ENCODE data around the gene PERM1. TPM values are rescaled to one million over a fixed set of nuclear protein-coding genes. Genes with fewer than 3 reads are reported as not detected.

PERM1 gene
- total and polyA plus RNA-seq, 2 of the 8 experiments (the other 6 are each of a cell fraction or from before 2014, with no cell fraction given): not detected

DNA sequence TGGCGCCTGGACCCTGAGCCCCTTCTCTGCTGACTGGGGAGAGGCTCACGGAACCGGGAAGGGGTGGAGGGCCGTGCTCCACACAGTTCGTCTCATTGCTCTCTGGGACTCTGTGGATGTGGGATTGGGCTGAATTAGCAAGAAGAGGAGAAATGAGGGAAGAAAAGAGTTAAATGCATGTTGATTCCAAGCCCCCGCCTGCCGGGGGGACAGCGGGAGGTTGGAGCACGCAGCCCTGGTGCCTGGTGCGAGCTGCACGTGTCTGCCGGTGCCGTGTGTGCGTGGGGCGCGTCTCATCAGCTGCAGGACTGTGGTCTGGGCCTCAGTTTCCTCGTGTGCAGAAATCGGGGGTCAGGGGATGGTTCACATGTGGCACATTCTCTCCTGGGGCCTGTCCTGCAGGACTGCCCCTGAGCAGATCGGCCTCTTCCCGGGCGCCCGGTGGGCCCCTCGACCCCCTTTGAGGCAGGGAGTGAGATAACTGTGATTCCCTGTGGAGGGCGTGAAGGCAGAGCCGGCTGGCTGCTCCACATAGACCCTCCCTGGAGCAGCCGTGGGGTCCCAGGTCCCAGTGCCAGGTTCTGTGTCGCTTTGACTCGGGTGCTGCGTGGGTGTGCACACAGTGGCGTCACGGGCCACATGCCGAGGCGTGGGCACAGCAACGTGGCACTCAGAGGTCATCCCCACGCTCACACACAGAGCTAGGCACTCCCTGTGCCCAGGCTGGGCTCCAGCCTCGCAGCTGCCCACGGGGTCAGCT lies 46.7 kb downstream of the PERM1 start:
- Histone ChIP-seq H3K4ac (replicated peaks; ENCODE audit: insufficient read length, low read depth, low read length) (no peak overlapping the region), H3K23me2 (ENCODE audit: low read depth, low read length) (no peaks in the 10 kb centered on the region), H4K8ac (ENCODE audit: extremely low read depth, insufficient read depth, low read length) (0 out of 2 replicates have a peak overlapping the region, but pooled peaks have one; percentile 14), H2AK5ac (ENCODE audit: low read depth, low read length) (0 out of 2 replicates have a peak overlapping the region, but pooled peaks have one; percentile 18), H3K27ac (ENCODE audit: low read depth, low read length) (no peak overlapping the region), H3K18ac (ENCODE audit: extremely low read depth, low read length) (no peak overlapping the region; the same call in 1 of the 2 replicates), H4K91ac (replicated peaks; ENCODE audit: insufficient read length, low read length) (peak overlapping the region; percentile 84), H3K9ac (replicated peaks in 1 of 4; ENCODE audit: extremely low read depth in 1 of 4, low read depth in 3 of 4, low read length in 3 of 4) (no peak overlapping the region), H2BK5ac (ENCODE audit: low read depth, low read length) (no peak overlapping the region), H2BK20ac (ENCODE audit: low read length) (no peak overlapping the region), H3K56ac (replicated peaks; ENCODE audit: insufficient read length, low read depth, low read length) (no peak overlapping the region), H2BK120ac (replicated peaks; ENCODE audit: low read depth, low read length) (no peak overlapping the region), H2BK12ac (ENCODE audit: low read depth, low read length) (peak overlapping the region; percentile 96; the same call in 1 of the 2 replicates), H3K79me2 (ENCODE audit: control insufficient read depth in 1 of 2, insufficient read depth in 2 of 2, low read length in 2 of 2) (no peaks in the 10 kb centered on the region), H3K27me3 (replicated peaks in 1 of 4; ENCODE audit: control insufficient read depth in 3 of 4, extremely low read depth in 1 of 4, insufficient read depth in 3 of 4, low read length in 3 of 4) (peaks cover 66 to 87% (median 84%) of the 10 kb centered on the region in 4 experiments), H4K20me1 (replicated peaks in 1 of 2; ENCODE audit: control insufficient read depth in 1 of 2, insufficient read depth in 2 of 2, low read length in 2 of 2) (peaks cover 16 to 27% of the 10 kb centered on the region in 2 experiments), H2AFZ (ENCODE audit: low read length) (no peak overlapping the region), H3K79me1 (ENCODE audit: low read depth, low read length) (no peaks in the 10 kb centered on the region), H3K4me2 (ENCODE audit: insufficient read depth in 1 of 2, low read depth in 2 of 2, low read length in 2 of 2) (peak overlapping the region; percentile 10 to 58), H3K14ac (ENCODE audit: insufficient read length) (no peak overlapping the region), H3K23ac (ENCODE audit: insufficient read length) (no peak overlapping the region), H3K4me3 (ENCODE audit: extremely low read depth in 1 of 4, insufficient read depth in 2 of 4, low read depth in 3 of 4, low read length in 4 of 4) (peak overlapping the region in 1 of 4 experiments; percentile 39; a peak in 2 of 8 replicates), H3K36me3 (ENCODE audit: control insufficient read depth in 2 of 4, insufficient read depth in 4 of 4, low read length in 3 of 4) (no peaks in the 10 kb centered on the region), H3K9me3 (ENCODE audit: insufficient read depth in 2 of 2, low read depth in 1 of 2, low read length in 1 of 2) (no peaks in the 10 kb centered on the region), H3K4me1 (replicated peaks in 1 of 4; ENCODE audit: control insufficient read depth in 3 of 4, insufficient read depth in 4 of 4, low read length in 3 of 4) (peaks cover 2 to 24% (median 15%) of the 10 kb centered on the region in 4 experiments), H2BK15ac (ENCODE audit: low read length) (0 out of 2 replicates have a peak overlapping the region, but pooled peaks have one; percentile 72), H4K5ac (ENCODE audit: insufficient read length, low read depth, low read length) (no peak overlapping the region)
- peak; percentile 33; the same call in 1 of the 2 replicates for TF ChIP-seq SUZ12 (IDR thresholded peaks at IDR 0.05; ENCODE audit: low read length)
- TF ChIP-seq, protein P1, sequence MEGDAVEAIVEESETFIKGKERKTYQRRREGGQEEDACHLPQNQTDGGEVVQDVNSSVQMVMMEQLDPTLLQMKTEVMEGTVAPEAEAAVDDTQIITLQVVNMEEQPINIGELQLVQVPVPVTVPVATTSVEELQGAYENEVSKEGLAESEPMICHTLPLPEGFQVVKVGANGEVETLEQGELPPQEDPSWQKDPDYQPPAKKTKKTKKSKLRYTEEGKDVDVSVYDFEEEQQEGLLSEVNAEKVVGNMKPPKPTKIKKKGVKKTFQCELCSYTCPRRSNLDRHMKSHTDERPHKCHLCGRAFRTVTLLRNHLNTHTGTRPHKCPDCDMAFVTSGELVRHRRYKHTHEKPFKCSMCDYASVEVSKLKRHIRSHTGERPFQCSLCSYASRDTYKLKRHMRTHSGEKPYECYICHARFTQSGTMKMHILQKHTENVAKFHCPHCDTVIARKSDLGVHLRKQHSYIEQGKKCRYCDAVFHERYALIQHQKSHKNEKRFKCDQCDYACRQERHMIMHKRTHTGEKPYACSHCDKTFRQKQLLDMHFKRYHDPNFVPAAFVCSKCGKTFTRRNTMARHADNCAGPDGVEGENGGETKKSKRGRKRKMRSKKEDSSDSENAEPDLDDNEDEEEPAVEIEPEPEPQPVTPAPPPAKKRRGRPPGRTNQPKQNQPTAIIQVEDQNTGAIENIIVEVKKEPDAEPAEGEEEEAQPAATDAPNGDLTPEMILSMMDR (IDR thresholded peaks at IDR 0.05; ENCODE audit: control extremely low read depth in 1 of 3, insufficient read depth in 1 of 3, low read depth in 1 of 3, low read length in 3 of 3): no peak
- no peak for TF ChIP-seq SIX5 (IDR thresholded peaks at IDR 0.05; ENCODE audit: low read depth, low read length)
- POLR2A ChIA-PET (ENCODE audit: partially characterized antibody): interaction anchor here (0.9 kb wide), 1 partner anchor 9 kb away, joined by 3 read pairs; no protein-coding TSS in a partner anchor
- FAIRE-seq (no peak), DNase-seq (ENCODE audit: low read depth in 1 of 2, low spot score in 2 of 2) (no peak)
- CTCF ChIA-PET (ENCODE audit: partially characterized antibody): interaction anchor here (0.7 kb wide), 1 partner anchor 23 kb away, joined by 3 read pairs; no protein-coding TSS in a partner anchor
- WGBS, 2 experiments (ENCODE audit: extremely low coverage in 1 of 2, insufficient coverage in 1 of 2, insufficient read length in 1 of 2, insufficient replicate concordance in 2 of 2, low coverage in 1 of 2, low lambda C conversion rate in 2 of 2, missing lambda C conversion rate in 1 of 2): 47% methylated on average over 20 of the region's 37 CpGs; no CpG with 5 or more reads in 1 of the 2 experiments
